ENCODE results near the gene TIMM50. TPM values are rescaled to one million over a fixed set of nuclear protein-coding genes. Genes with fewer than 3 reads are reported as not detected.

The TIMM50 gene
- 10 to 100 TPM; 83.1 to 86.7 TPM for total RNA-seq

DNA sequence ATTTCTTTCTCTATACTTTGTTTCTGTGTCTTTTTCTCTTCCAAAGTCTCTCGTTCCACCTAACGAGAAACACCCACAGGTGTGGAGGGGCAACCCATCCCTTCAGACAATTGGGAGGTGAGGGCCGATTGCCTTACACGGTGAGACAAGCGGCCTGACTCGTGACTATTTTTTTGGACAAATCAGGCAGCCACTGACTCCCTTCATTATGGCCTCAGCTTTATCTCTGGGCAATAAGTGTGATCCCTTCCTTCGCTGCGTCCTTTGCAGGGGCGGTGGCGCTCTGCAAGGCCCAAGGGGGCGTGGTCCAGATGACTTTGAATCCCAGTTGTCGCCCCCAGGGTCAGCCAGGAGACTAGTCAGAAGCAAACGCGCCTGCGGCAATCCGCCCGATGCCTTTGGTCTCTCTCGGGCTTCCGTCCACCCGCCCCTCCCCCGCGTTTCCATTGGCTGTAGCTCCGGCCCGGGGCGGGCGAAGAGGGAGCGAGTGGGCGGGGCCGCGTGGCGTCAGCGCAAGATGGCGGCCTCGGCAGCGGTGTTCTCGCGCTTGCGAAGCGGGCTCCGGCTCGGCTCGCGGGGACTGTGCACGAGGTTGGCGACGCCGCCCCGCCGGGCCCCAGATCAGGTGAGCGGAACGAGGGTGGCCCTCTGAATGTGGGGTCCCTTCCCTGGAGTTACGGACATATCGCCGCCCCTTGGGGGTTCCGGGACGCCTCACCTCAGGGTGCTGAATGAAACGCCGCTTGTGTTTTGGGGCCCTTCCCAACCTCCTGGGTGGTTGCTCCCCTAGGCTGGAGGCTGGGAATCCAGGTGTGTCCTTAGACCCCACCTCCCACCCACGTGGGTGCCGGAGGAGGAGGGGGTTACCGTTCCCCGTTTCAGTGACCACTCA, at the start of gene TIMM50:
TSS of gene TIMM50 (plus strand) at position 502 of the 892 bp plus-strand sequence. CDS start at position 518, 16 bp downstream.
- Mint-ChIP-seq H3K4me3 (peak within 1 kb of the TSS; percentile 82), H3K4me1 (ENCODE audit: low read depth) (peaks cover 25% of the 10 kb centered on the region), H3K27ac (peak within 1 kb of the TSS; percentile 78), H3K27me3 (no peaks in the 10 kb centered on the region), H3K36me3 (peaks cover 23% of the 10 kb centered on the region), H3K9me3 (no peaks in the 10 kb centered on the region)
- DNase-seq, result peak; percentile 98
- ChIA-PET CTCF (interaction anchor here (1.2 kb wide), 1 partner anchor 22 kb away, joined by 4 read pairs; no protein-coding TSS in a partner anchor), POLR2A (interaction anchor here (0.6 to 1.2 kb wide), 4 partner anchors 17 to 48 kb away, joined by 3 to 11 read pairs (median 3); partner anchors contain the start of gene RPS16)
- intact Hi-C loops (cut with micrococcal nuclease), result loop anchor here (2.0 kb wide), 2 partner anchors 36 to 52 kb away; partner anchors contain the start of genes EID2B and SUPT5H

DNA sequence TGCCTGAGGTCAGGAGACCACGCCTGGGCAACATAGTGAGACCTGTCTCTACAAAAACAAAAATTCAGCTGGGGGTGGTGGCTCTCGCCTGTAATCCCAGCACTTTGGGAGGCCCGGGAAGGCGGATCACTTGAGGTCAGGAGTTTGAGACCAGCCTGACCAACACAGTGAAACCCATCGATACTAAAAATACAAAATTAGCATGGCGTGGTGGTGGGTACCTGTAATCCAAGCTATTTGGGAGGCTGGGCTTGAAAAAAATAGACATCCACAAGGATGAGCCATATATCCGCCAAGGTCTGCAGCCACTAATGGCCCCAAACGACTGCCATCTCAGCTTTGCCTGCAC, 48.0 kb upstream of the TIMM50 start:
- POLR2A ChIA-PET, result interaction anchor here (0.7 to 3.8 kb wide), 8 partner anchors 8 to 97 kb away, joined by 3 to 24 read pairs (median 8); partner anchors contain the start of genes GMFG, SAMD4B, SUPT5H and TIMM50
- H3K4me3 Mint-ChIP-seq, result peak overlapping the region; percentile 31
- intact Hi-C loops (cut with micrococcal nuclease), result loop anchor here (5.0 kb wide), 1 partner anchor 245 kb away; no protein-coding TSS in a partner anchor
- peaks cover 57% of the 10 kb centered on the region for H3K4me1 Mint-ChIP-seq (ENCODE audit: low read depth)
- H3K27ac Mint-ChIP-seq, result peak overlapping the region; percentile 100
- CTCF ChIA-PET, result interaction anchor here (0.8 kb wide), 1 partner anchor 35 kb away, joined by 3 read pairs; no protein-coding TSS in a partner anchor
- H3K36me3 Mint-ChIP-seq, result peaks cover 41% of the 10 kb centered on the region
- DNase-seq, result no peak
- H3K9me3 Mint-ChIP-seq, result no peaks in the 10 kb centered on the region
- H3K27me3 Mint-ChIP-seq, result no peaks in the 10 kb centered on the region

DNA sequence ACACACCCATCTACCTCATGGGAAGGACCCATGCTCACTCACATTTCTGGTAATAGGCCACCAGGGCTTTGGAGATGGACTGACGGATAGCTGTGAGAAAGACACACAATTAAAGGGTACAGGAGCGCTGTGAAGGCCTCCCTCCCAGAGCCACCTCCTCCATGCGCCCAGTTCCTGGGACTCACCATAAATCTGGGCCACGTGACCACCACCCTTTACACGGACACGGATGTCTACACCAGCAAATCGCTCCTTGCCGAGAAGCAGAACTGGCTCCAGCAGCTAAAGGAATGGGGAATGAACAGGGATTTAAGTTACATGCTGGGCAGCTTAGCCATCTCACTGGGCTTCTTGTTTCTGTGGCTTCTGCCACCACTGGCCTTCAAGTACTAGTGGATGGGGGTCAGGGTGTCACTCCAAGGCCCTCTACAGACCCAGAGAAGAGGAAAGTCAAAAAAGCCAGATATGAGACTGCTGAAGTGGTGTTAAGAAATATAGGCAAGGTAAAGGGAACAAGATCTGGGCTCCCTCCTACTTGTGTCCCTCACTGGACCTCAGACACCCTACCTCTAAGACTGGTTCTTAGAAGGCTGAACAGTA, 47.1 kb upstream of the TIMM50 start:
- Mint-ChIP-seq H3K9me3 (no peaks in the 10 kb centered on the region), H3K4me3 (peak overlapping the region; percentile 100), H3K36me3 (peaks cover 41% of the 10 kb centered on the region), H3K4me1 (ENCODE audit: low read depth) (peaks cover 57% of the 10 kb centered on the region), H3K27ac (peak overlapping the region; percentile 100), H3K27me3 (no peaks in the 10 kb centered on the region)
- ChIA-PET CTCF (interaction anchor here (0.6 to 0.9 kb wide), 2 partner anchors 36 to 101 kb away, joined by 3 to 5 read pairs; no protein-coding TSS in a partner anchor), POLR2A (interaction anchor here (0.7 to 3.8 kb wide), 9 partner anchors 8 to 92 kb away, joined by 4 to 24 read pairs (median 7); partner anchors contain the start of genes PLEKHG2, SAMD4B, SUPT5H and ZFP36)
- no peak for DNase-seq
- intact Hi-C loops (cut with micrococcal nuclease), result loop anchor here (5.0 kb wide), 1 partner anchor 244 kb away; no protein-coding TSS in a partner anchor

DNA sequence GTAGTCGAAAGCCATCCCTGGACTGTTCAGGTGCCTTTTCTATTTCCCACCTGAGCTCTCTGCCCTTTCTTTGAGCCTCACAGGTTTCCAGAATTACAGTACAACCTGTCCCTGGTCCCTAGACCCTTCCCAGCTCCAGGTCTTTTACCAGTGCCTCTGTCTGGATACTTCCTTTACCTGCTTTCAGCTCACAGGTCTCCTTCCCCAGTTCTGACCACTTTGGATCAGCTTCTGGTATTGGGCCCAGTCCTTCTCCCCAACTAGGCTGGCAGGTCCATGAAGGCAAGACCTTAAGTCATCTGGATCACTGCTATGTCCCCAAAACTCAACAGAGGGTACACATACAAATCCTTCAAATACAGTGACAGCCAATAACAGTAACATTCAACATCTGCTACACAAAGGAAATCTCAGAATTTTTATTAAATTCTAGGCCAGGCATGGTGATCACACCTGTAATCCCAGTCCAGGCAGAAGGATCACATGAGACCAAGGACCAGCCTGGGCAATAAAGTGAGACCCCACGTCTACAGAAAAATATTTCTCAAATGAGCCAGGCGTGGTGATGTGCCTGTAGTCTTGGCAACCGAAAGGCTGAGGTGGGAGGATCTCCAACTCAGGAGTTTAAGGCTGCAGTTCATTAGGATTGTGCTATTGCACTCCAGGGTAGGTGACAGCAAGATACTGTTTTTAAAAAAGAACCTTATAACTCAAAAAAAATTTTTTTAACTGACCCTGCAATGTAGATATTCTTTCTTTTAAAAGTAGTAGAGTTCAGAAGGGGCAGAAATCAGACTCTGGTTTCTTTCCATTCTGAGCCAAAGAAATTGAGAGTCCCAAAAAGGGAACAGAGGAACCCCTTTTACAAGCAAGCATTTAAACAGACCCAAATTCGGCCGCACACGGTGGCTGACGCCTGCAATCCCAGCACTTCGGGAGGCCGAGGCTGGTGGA, 46.2 kb upstream of the TIMM50 start:
- no peak for DNase-seq
- H3K27me3 Mint-ChIP-seq, result no peaks in the 10 kb centered on the region

DNA sequence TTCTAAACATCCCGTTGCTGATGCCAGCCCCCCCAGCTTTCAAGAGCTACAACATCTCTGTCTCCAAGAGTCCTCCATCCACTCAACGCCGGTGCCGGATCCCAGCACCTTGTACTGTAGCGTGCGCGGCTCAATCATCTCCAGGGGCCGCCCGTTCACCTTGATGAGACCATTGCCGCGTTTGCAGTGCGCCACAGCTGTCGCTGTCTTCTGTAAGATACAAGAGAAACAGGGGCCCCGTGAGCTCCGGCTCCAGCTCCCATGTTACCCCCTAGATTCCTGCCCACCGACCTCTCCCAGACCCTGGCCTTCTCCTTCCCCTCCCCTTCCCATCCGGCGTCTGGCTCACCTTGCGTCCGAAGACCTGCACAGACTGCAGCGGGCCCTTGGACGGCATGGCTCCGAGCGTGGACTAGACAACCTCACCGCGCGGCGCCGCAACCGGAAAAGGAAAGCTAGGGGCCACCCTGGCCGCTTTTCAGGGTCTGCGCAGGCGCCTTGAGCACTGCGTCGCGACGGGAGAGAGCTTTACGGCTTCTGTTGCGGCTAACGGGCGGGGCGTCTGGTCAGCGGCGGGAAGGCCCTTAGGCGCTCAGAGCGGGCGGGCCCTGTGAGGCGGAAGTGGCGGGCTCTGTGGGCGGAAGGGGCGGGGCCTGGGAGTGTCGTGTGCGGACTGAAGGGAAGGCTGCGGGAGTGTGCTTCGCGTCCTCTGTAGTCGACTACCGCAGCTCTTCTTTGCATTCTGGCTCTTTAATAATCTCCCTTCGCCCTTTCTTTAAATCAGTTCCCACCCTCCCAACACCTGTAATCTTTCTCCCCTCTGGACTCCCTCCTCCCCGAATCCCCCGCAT, 44.9 kb upstream of the TIMM50 start, which contains the start of gene RPS16:
TSS of gene RPS16 (minus strand) at position 451 of the 851 bp plus-strand sequence. CDS start at position 397, 54 bp downstream.
- Mint-ChIP-seq H3K27me3 (no peaks in the 10 kb centered on the region), H3K36me3 (peaks cover 41% of the 10 kb centered on the region), H3K27ac (peak within 1 kb of the TSS; percentile 100), H3K4me3 (peak within 1 kb of the TSS; percentile 100), H3K9me3 (no peaks in the 10 kb centered on the region), H3K4me1 (ENCODE audit: low read depth) (peaks cover 55% of the 10 kb centered on the region)
- ChIA-PET CTCF (interaction anchor here (0.7 to 2.0 kb wide), 13 partner anchors 11 to 407 kb away, joined by 3 to 14 read pairs (median 4); partner anchors contain the start of genes EID2B, PLEKHG2, SAMD4B and ZFP36), POLR2A (interaction anchor here (0.6 to 2.0 kb wide), 33 partner anchors 9 to 240 kb away, joined by 3 to 117 read pairs (median 7); partner anchors contain the start of genes DLL3, EID2B, GMFG and MED29)
- intact Hi-C loops (cut with micrococcal nuclease), result loop anchor here (1.0 kb wide), 2 partner anchors 10 to 23 kb away; partner anchors contain the start of genes PLEKHG2 and SUPT5H
- peak; percentile 100 for DNase-seq

More for the DNA sequence above, 46.2 kb upstream of the TIMM50 start:
- Mint-ChIP-seq H3K36me3 (peaks cover 41% of the 10 kb centered on the region), H3K9me3 (no peaks in the 10 kb centered on the region), H3K4me1 (ENCODE audit: low read depth) (peaks cover 57% of the 10 kb centered on the region), H3K27ac (peak overlapping the region; percentile 100), H3K4me3 (peak overlapping the region; percentile 100)
- intact Hi-C loops (cut with micrococcal nuclease), result loop anchor here (5.0 kb wide), 1 partner anchor 243 kb away; no protein-coding TSS in a partner anchor
- ChIA-PET CTCF (interaction anchor here (0.6 to 2.0 kb wide), 7 partner anchors 22 to 100 kb away, joined by 3 to 14 read pairs (median 7); partner anchors contain the start of gene PLEKHG2), POLR2A (interaction anchor here (0.5 to 3.8 kb wide), 22 partner anchors 7 to 561 kb away, joined by 3 to 117 read pairs (median 10); partner anchors contain the start of genes DLL3, EID2B, GMFG and MED29)

DNA sequence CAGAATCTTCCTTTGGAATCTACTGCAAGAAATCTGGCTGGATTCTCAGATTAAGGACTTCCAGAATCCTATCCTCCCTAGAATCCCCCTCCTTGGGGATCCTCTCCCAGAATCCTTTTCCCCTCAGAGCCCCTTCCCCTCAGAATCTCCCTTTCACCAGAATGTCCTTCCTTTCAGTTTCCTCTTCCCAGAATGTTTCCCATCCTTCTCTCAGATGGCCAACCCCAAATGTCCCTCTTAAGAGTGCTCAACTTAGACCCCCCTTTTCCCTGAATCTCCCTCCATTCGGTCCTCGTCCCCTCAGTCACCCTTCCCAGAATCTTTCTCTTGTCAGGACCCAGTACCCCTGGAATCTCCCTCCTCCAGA, 44.3 kb upstream of the TIMM50 start:
- H3K4me3 Mint-ChIP-seq, result peak overlapping the region; percentile 100
- H3K27ac Mint-ChIP-seq, result peak overlapping the region; percentile 100
- ChIA-PET CTCF (interaction anchor here (0.7 to 2.0 kb wide), 9 partner anchors 22 to 100 kb away, joined by 3 to 14 read pairs (median 7); partner anchors contain the start of genes EID2B, PLEKHG2, SAMD4B and ZFP36), POLR2A (interaction anchor here (0.6 to 2.0 kb wide), 32 partner anchors 9 to 239 kb away, joined by 3 to 117 read pairs (median 7); partner anchors contain the start of genes DLL3, EID2B, GMFG and MED29)
- H3K9me3 Mint-ChIP-seq, result no peaks in the 10 kb centered on the region
- H3K27me3 Mint-ChIP-seq, result no peaks in the 10 kb centered on the region
- intact Hi-C loops (cut with micrococcal nuclease), result loop anchor here (1.0 kb wide), 2 partner anchors 9 to 24 kb away; partner anchors contain the start of genes PLEKHG2 and SUPT5H
- H3K4me1 Mint-ChIP-seq (ENCODE audit: low read depth), result peaks cover 50% of the 10 kb centered on the region
- peaks cover 38% of the 10 kb centered on the region for H3K36me3 Mint-ChIP-seq
- no peak for DNase-seq

DNA sequence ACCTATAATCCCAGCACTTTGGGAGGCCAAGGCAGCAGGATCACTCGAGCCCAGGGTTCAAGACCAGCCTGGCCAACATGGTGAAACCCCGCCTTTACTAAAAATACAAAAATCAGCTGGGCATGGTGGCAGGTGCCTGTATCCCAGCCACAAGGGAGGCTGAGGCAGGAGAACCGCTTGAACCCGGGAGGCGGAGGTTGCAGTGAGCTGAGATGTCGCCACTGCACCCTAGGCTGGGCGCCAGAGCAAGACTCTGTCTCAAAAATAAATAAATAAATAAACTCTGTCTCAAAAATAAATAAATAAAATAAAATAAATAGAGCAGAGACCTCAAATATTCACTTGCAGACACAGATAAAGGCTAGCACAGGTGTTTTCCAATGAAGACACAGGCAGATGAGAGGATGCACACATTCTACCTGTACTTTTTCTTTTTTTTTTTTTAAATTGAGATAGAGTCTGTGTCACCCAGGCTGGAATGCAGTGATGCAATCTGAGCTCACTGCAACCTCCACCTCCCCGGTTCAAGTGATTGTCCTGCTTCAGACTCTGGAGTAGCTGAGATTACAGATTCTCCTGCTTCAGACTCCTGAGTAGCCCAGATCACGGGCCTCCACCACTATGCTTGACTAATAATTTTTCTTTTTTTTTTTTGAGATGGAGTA, 42.2 kb upstream of the TIMM50 start:
- ChIA-PET POLR2A (interaction anchor here (0.6 to 1.2 kb wide), 2 partner anchors 94 to 95 kb away, joined by 3 read pairs; no protein-coding TSS in a partner anchor), CTCF (interaction anchor here (0.9 to 3.3 kb wide), 4 partner anchors 41 to 234 kb away, joined by 4 to 26 read pairs (median 6); partner anchors contain the start of gene EID2B)
- no peak overlapping the region for H3K4me3 Mint-ChIP-seq
- DNase-seq, result no peak
- no peaks in the 10 kb centered on the region for H3K27me3 Mint-ChIP-seq
- peaks cover 27% of the 10 kb centered on the region for H3K36me3 Mint-ChIP-seq
- intact Hi-C loops (cut with micrococcal nuclease), result no loop called here
- H3K9me3 Mint-ChIP-seq, result no peaks in the 10 kb centered on the region
- H3K4me1 Mint-ChIP-seq (ENCODE audit: low read depth), result peaks cover 38% of the 10 kb centered on the region
- H3K27ac Mint-ChIP-seq, result no peak overlapping the region

DNA sequence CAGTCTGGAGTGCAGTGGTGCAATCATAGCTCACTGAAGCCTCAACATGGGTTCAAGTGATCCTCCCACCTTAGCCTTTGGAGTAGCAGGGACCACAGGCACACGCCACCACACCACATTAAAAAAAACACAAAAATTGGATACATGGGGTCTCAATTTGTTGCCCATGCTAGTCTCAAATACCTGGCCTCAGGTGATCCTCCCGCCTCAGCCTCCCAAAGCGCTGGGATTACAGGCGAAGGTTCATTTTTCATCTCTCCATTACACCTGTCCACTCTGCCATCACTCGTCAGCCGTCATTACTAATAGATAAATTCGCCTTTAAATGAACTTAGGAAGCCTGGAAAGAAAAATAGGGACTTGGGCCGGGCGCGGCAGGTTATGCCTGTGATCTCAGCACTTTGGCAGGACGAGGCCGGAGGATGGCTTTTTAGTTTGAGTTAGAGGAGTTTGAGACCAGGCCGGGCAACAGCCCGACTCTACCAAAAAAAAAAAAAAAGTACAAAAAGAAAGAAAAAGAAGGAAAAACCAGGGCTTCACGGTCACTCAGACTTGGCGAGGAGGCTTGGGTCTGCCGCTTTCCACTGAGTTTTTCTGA, 35.9 kb upstream of the TIMM50 start:
- Mint-ChIP-seq H3K4me3 (peak overlapping the region; percentile 98), H3K36me3 (peaks cover 38% of the 10 kb centered on the region), H3K27me3 (no peaks in the 10 kb centered on the region), H3K4me1 (ENCODE audit: low read depth) (peaks cover 43% of the 10 kb centered on the region), H3K27ac (peak overlapping the region; percentile 99), H3K9me3 (no peaks in the 10 kb centered on the region)
- POLR2A ChIA-PET, result interaction anchor here (1.0 to 6.1 kb wide), 9 partner anchors 9 to 102 kb away, joined by 3 to 117 read pairs (median 4); partner anchors contain the start of gene RPS16
- DNase-seq, result no peak
- CTCF ChIA-PET, result interaction anchor here (0.6 to 1.1 kb wide), 4 partner anchors 41 to 106 kb away, joined by 3 read pairs; no protein-coding TSS in a partner anchor
- intact Hi-C loops (cut with micrococcal nuclease), result loop anchor here (1.0 to 2.0 kb wide), 6 partner anchors 8 to 234 kb away; partner anchors contain the start of genes MED29, PAF1, PLEKHG2 and TIMM50

Data from activated CD4-positive, alpha-beta memory T cell treated with anti-CD3 and anti-CD28 coated beads for 36 hours (primary cell).